ENCODE results near the gene TBL2. TPM values are rescaled to one million over a fixed set of nuclear protein-coding genes. Genes with fewer than 3 reads are reported as not detected.

TBL2 gene
- total RNA-seq, 1 experiment from 2014 or later = 62.8 TPM

DNA sequence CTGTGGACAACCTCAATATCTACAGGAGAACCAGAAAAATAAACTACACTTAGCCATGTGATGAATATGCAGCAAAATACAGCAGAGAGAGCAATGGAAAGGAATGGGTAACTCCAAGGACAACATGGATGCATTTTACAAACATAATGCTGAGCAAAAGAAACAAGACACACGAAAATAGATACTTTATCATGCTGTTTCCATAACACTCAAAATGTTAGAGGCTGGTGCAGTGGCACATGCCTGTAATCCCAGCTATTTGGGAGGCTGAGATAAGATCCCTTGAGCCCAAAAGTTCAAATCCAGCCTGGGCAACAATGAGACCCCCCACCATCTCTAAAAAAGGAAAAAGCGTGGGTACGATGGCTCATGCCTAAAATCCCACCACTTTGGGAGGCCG is 29.2 kb downstream of the TBL2 start:
- Histone ChIP-seq H3K27me3 (ENCODE audit: low read length) (no peaks in the 10 kb centered on the region), H3K4me3 (ENCODE audit: low read length) (no peak overlapping the region), H2AFZ (ENCODE audit: low read length) (no peak overlapping the region), H3K27ac (ENCODE audit: low read length) (no peak overlapping the region), H3K9ac (ENCODE audit: low read length) (no peak overlapping the region), H3K4me1 (ENCODE audit: insufficient read depth, low read length) (no peaks in the 10 kb centered on the region), H3K36me3 (ENCODE audit: low read depth, low read length) (peaks cover 25% of the 10 kb centered on the region), H3K79me2 (ENCODE audit: low read length) (peaks cover 76% of the 10 kb centered on the region), H3K4me2 (ENCODE audit: low read length) (no peak overlapping the region), H4K20me1 (ENCODE audit: low read length) (no peaks in the 10 kb centered on the region), H3F3A (ENCODE audit: low read length, unreplicated experiment) (no peaks in the 10 kb centered on the region), H3K9me3 (ENCODE audit: low read length) (no peaks in the 10 kb centered on the region), H3K9me2 (replicated peaks; ENCODE audit: low read length) (no peaks in the 10 kb centered on the region)
- CTCF ChIA-PET = no interaction called here
- no peak for ATAC-seq
- BruUV-seq (replicated peaks) = no TSS peak
- intact Hi-C loops (cut with micrococcal nuclease) = no loop called here
- DNase-seq = no peak
- no peak for TF ChIP-seq EZH2 (IDR thresholded peaks at IDR 0.05; ENCODE audit: low read length, unreplicated experiment)
- POLR2A ChIA-PET (ENCODE audit: unreplicated experiment) = no interaction called here

DNA sequence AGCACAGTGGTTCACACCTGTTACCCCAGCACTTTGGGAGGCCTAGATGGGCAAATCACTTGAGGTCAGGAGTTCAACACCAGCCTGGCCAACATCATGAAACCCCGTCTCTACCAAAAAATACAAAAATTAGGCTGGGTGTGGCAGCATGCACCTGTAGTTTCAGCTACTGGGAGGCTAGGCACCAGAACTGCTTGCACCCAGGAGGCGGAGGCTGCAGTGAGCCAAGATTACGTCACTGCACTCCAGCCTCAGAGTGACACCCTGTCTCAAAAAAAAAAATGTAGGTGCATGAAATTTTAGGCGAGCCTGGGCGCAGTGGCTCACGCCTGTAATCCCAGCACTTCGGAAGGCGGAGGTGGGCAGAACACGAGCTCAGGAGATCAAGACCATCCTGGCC is 30.5 kb downstream of the TBL2 start:
- Histone ChIP-seq H3K9me3 (ENCODE audit: low read length) (no peaks in the 10 kb centered on the region), H3K4me1 (ENCODE audit: insufficient read depth, low read length) (no peaks in the 10 kb centered on the region), H3K36me3 (ENCODE audit: low read depth, low read length) (peaks cover 21% of the 10 kb centered on the region), H3K9ac (ENCODE audit: low read length) (no peak overlapping the region), H3K79me2 (ENCODE audit: low read length) (peaks cover 63% of the 10 kb centered on the region), H2AFZ (ENCODE audit: low read length) (no peak overlapping the region), H3K27ac (ENCODE audit: low read length) (no peak overlapping the region), H3K4me3 (ENCODE audit: low read length) (no peak overlapping the region), H3F3A (ENCODE audit: low read length, unreplicated experiment) (no peaks in the 10 kb centered on the region), H3K4me2 (ENCODE audit: low read length) (no peak overlapping the region), H3K27me3 (ENCODE audit: low read length) (no peaks in the 10 kb centered on the region), H4K20me1 (ENCODE audit: low read length) (no peaks in the 10 kb centered on the region), H3K9me2 (replicated peaks; ENCODE audit: low read length) (no peaks in the 10 kb centered on the region)
- intact Hi-C loops (cut with micrococcal nuclease) = no loop called here
- TF ChIP-seq, protein P1, sequence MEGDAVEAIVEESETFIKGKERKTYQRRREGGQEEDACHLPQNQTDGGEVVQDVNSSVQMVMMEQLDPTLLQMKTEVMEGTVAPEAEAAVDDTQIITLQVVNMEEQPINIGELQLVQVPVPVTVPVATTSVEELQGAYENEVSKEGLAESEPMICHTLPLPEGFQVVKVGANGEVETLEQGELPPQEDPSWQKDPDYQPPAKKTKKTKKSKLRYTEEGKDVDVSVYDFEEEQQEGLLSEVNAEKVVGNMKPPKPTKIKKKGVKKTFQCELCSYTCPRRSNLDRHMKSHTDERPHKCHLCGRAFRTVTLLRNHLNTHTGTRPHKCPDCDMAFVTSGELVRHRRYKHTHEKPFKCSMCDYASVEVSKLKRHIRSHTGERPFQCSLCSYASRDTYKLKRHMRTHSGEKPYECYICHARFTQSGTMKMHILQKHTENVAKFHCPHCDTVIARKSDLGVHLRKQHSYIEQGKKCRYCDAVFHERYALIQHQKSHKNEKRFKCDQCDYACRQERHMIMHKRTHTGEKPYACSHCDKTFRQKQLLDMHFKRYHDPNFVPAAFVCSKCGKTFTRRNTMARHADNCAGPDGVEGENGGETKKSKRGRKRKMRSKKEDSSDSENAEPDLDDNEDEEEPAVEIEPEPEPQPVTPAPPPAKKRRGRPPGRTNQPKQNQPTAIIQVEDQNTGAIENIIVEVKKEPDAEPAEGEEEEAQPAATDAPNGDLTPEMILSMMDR (conservative IDR thresholded peaks at IDR 0.05; ENCODE audit: low read depth, low read length) = no peak
- TF ChIP-seq EZH2 (IDR thresholded peaks at IDR 0.05; ENCODE audit: low read length, unreplicated experiment) = no peak
- TF ChIP-seq EZH2phosphoT487 (IDR thresholded peaks at IDR 0.05; ENCODE audit: borderline replicate concordance, low read length) = no peak
- CTCF ChIA-PET = no interaction called here
- POLR2A ChIA-PET (ENCODE audit: unreplicated experiment) = no interaction called here
- DNase-seq = no peak
- BruUV-seq (replicated peaks) = no TSS peak
- no peak for ATAC-seq

DNA sequence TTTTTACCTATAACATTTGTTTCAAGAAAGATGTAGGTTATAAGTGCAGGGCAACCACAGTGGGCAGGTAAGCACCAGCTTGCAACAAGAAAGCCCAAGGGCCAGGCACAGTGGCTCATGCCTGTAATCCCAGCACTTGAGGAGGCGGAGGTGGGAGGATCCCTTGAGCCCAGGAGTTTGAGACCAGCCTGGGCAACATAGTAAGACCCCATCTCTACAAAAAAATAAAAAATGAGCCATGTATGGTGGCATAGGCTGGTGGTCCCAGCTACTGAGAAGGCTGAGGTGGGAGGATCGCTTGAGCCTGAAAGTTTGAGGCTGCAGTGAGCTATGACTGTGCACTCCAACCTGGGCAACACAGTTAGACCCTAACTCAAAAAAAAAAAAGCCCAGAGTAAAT is 33.7 kb downstream of the TBL2 start:
- BruUV-seq (replicated peaks) = no TSS peak
- Histone ChIP-seq H3K36me3 (ENCODE audit: low read depth, low read length) (peaks cover 29% of the 10 kb centered on the region), H2AFZ (ENCODE audit: low read length) (no peak overlapping the region), H3K4me1 (ENCODE audit: insufficient read depth, low read length) (no peaks in the 10 kb centered on the region), H3K9me3 (ENCODE audit: low read length) (no peaks in the 10 kb centered on the region), H3F3A (ENCODE audit: low read length, unreplicated experiment) (no peaks in the 10 kb centered on the region), H3K27me3 (ENCODE audit: low read length) (no peaks in the 10 kb centered on the region), H3K4me3 (ENCODE audit: low read length) (no peak overlapping the region), H3K9me2 (replicated peaks; ENCODE audit: low read length) (no peaks in the 10 kb centered on the region), H4K20me1 (ENCODE audit: low read length) (no peaks in the 10 kb centered on the region), H3K4me2 (ENCODE audit: low read length) (no peak overlapping the region), H3K79me2 (ENCODE audit: low read length) (peaks cover 46% of the 10 kb centered on the region), H3K27ac (ENCODE audit: low read length) (no peak overlapping the region), H3K9ac (ENCODE audit: low read length) (no peak overlapping the region)
- TF ChIP-seq EZH2 (IDR thresholded peaks at IDR 0.05; ENCODE audit: low read length, unreplicated experiment) (no peak), EZH2phosphoT487 (IDR thresholded peaks at IDR 0.05; ENCODE audit: borderline replicate concordance, low read length) (no peak)
- TF ChIP-seq, protein P1 (conservative IDR thresholded peaks at IDR 0.05; ENCODE audit: low read depth, low read length) = no peak
- intact Hi-C loops (cut with micrococcal nuclease) = no loop called here
- ATAC-seq (no peak), DNase-seq (no peak)
- ChIA-PET CTCF (no interaction called here), POLR2A (ENCODE audit: unreplicated experiment) (no interaction called here)

Measured in PC-3 (cell line).